Esophagus muscularis mucosa (tissue), 4 donors: Measurements from ENCODE around the gene CDC45. TPM values are rescaled to one million over a fixed set of nuclear protein-coding genes. Genes with fewer than 3 reads are reported as not detected.

Source experiments
- DNase-seq: peaks from one replicate; pipeline ENCODE4 v3.0.0-alpha.2; 2017; ENCODE audit errors: extremely low spot score
- H3K27ac ChIP-seq, 4 donors: fragments of 200-600 bp; sonication (generic); replicated peaks in 1 of 4; 1 replicate in 3 of 4; 2 replicates in 1 of 4; pipeline ENCODE4 v1.5.1; 2016 to 2019; ENCODE audit warnings: mild to moderate bottlenecking in 1 of 4
- H3K27me3 ChIP-seq, 4 donors: fragments of 200-600 bp; sonication (generic); one replicate each; pipeline versions ENCODE4 v1.5.1 to v1.6.0; 2016 to 2019
- H3K36me3 ChIP-seq, 4 donors: fragments of 200-600 bp; sonication (generic); one replicate each; pipeline ENCODE4 v1.5.1; 2016 to 2019
- H3K4me1 ChIP-seq, 4 donors: fragments of 200-600 bp; sonication (generic); one replicate each; pipeline ENCODE4 v1.5.1; 2016 to 2019
- H3K4me3 ChIP-seq, 4 donors: fragments of 200-600 bp; sonication (generic); 1 replicate in 2 of 4; 2 replicates in 2 of 4; pipeline ENCODE4 v1.5.1; 2016 to 2019; ENCODE audit warnings: mild to moderate bottlenecking in 4 of 4, moderate library complexity in 1 of 4
- H3K9me3 ChIP-seq, 4 donors: fragments of 200-600 bp; sonication (generic); 1 replicate in 3 of 4; 2 replicates in 1 of 4; pipeline ENCODE4 v1.5.1; 2016 to 2019
- EP300 ChIP-seq: sonication (generic); formaldehyde crosslinking; IDR thresholded peaks from one replicate; pipeline ENCODE4 v1.6.1; 2017; ENCODE audit warnings: antibody characterized with exemption
- POLR2A ChIP-seq: fragments of 450-650 bp; IDR thresholded peaks from one replicate; pipeline ENCODE4 v1.6.1; 2017; ENCODE audit warnings: antibody characterized with exemption, moderate library complexity, mild to moderate bottlenecking, low read depth
- POLR2AphosphoS5 ChIP-seq, 2 donors: sonication (generic); formaldehyde crosslinking; IDR thresholded peaks; one replicate each; pipeline ENCODE4 v1.6.1; 2017; ENCODE audit warnings: antibody characterized with exemption in 2 of 2
- WGBS: methylation state at CpG from one replicate; pipeline ENCODE4 v1.1.5; 2018; 5-methylcytosine and 5-hydroxymethylcytosine counted together
- intact Hi-C: fragments of 100-400 bp; cut with DNase I; formaldehyde crosslinking; loops from one replicate; pipeline ENCODE4 v1.15.1; 2023
- total RNA-seq, 4 donors: library from RNA; depleted of rRNA; stranded (reverse); fragments of >200 nt; gene quantifications; one replicate each; pipeline versions ENCODE4 v1.1.0 to v1.2.1, GENCODE V29; 2016
- TF ChIP-seq, protein P1 (sequence below), 3 experiments: fragments of 200-600 bp in 2 of 3; fragments of 450-650 bp in 1 of 3; sonication (generic) in 2 of 3; IDR thresholded peaks; one replicate each; pipeline ENCODE4 v1.5.1; 2017 to 2019; ENCODE audit warnings: antibody characterized with exemption in 3 of 3, mild to moderate bottlenecking in 2 of 3, moderate library complexity in 1 of 3

The CDC45 gene
- total RNA-seq, 4 donors from 2014 or later: 0.32 to 1.1 (median 0.42) TPM; not detected in 1

DNA sequence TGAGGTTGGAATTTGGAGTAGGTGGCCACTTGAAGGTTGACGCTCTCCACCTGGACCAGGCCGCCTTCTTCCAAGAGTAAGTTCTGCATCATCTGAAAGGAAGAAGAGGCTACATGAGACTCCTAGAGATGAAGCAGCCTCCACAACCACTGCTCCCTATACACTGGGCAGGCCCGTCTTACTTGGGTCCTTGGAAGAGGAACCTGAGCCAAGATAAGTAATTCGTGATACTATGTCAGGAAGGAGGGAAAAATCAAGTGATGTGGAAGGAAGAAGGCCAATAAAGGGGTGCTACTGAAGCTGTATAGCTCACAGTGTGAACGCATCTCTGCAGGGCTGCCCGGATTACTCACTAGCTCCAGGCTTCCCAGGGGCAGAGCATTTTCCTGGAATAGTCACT is 11.8 kb upstream of the CDC45 start:
- Histone ChIP-seq H3K9me3 (no peaks in the 10 kb centered on the region), H3K36me3 (peaks cover 86 to 100% (median 99%) of the 10 kb centered on the region in 4 donors), H3K27me3 (no peaks in the 10 kb centered on the region), H3K27ac (no peak overlapping the region), H3K4me1 (peaks cover 0 to under 1% (median 0%) of the 10 kb centered on the region in 4 donors), H3K4me3 (no peak overlapping the region)
- 83% methylated on average over 6 of the region's 6 CpGs for WGBS
- TF ChIP-seq POLR2A (no peak), EP300 (no peak), POLR2AphosphoS5 (IDR thresholded peaks at IDR 0.05) (no peak)
- TF ChIP-seq, protein P1, sequence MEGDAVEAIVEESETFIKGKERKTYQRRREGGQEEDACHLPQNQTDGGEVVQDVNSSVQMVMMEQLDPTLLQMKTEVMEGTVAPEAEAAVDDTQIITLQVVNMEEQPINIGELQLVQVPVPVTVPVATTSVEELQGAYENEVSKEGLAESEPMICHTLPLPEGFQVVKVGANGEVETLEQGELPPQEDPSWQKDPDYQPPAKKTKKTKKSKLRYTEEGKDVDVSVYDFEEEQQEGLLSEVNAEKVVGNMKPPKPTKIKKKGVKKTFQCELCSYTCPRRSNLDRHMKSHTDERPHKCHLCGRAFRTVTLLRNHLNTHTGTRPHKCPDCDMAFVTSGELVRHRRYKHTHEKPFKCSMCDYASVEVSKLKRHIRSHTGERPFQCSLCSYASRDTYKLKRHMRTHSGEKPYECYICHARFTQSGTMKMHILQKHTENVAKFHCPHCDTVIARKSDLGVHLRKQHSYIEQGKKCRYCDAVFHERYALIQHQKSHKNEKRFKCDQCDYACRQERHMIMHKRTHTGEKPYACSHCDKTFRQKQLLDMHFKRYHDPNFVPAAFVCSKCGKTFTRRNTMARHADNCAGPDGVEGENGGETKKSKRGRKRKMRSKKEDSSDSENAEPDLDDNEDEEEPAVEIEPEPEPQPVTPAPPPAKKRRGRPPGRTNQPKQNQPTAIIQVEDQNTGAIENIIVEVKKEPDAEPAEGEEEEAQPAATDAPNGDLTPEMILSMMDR (IDR thresholded peaks at IDR 0.05): no peak
- DNase-seq: no peak
- intact Hi-C loops: no loop called here

- Histone ChIP-seq H3K4me3 (no peak overlapping the region), H3K4me1 (peaks cover 0 to 10% (median 4%) of the 10 kb centered on the region in 4 donors), H3K9me3 (no peaks in the 10 kb centered on the region), H3K27me3 (no peaks in the 10 kb centered on the region), H3K36me3 (peaks cover 88 to 100% (median 99%) of the 10 kb centered on the region in 4 donors), H3K27ac (no peak overlapping the region)
- no peak for DNase-seq
- no peak for TF ChIP-seq POLR2A
- TF ChIP-seq, protein P1 (IDR thresholded peaks at IDR 0.05): no peak
- TF ChIP-seq POLR2AphosphoS5 (IDR thresholded peaks at IDR 0.05): no peak
- TF ChIP-seq EP300: no peak
- intact Hi-C loops: no loop called here
- WGBS: 83% methylated on average over 7 of the region's 7 CpGs
Measured at GRCh38 chr22:19469421-19469820, 10.3 kb upstream of the CDC45 start.

DNA sequence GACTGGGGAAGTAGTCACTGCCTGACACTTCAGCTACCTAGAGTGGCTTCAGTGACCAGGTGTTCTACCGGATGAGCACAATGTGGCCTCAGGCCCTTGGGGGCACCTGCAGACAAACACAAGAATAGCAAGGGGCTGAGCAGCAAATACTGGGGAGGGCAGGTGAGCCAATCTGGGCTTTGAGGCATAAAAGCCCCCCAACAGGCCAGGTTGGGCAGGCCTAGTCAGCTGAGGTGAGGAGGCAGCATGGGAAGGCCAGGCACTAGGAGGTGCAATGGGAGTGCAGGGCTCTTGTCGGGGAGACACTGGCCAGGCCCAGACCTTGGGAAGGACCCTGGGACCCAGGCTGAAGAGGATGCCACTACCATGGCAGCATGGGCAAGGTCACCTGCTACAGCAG is 9.7 kb upstream of the CDC45 start:
- no peak overlapping the region for H3K4me3 ChIP-seq
- TF ChIP-seq EP300 (no peak), POLR2AphosphoS5 (IDR thresholded peaks at IDR 0.05) (no peak), POLR2A (no peak)
- TF ChIP-seq, protein P1 (IDR thresholded peaks at IDR 0.05): no peak
- H3K27me3 ChIP-seq: no peaks in the 10 kb centered on the region
- H3K27ac ChIP-seq: no peak overlapping the region
- peaks cover 0 to 15% (median 10%) of the 10 kb centered on the region in 4 donors for H3K4me1 ChIP-seq
- no peak for DNase-seq
- intact Hi-C loops: loop anchor here (5.0 kb wide), 1 partner anchor 38 kb away; the partner anchor contains the start of genes HIRA and MRPL40
- H3K36me3 ChIP-seq: peaks cover 83 to 100% (median 99%) of the 10 kb centered on the region in 4 donors
- H3K9me3 ChIP-seq: no peaks in the 10 kb centered on the region
- WGBS: 94% methylated on average over 2 of the region's 2 CpGs

GRCh38 chr22:19471572-19471971 is 8.1 kb upstream of the CDC45 start:
- H3K36me3 ChIP-seq: peaks cover 68 to 91% (median 87%) of the 10 kb centered on the region in 4 donors
- intact Hi-C loops: loop anchor here (5.0 kb wide), 1 partner anchor 39 kb away; the partner anchor contains the start of genes HIRA and MRPL40
- peaks cover 0 to 31% (median 26%) of the 10 kb centered on the region in 4 donors for H3K4me1 ChIP-seq
- H3K27me3 ChIP-seq: no peaks in the 10 kb centered on the region
- H3K27ac ChIP-seq: no peak overlapping the region
- 89% methylated on average over 11 of the region's 11 CpGs for WGBS
- TF ChIP-seq, protein P1 (IDR thresholded peaks at IDR 0.05): no peak
- TF ChIP-seq POLR2A: no peak
- no peak for TF ChIP-seq EP300
- TF ChIP-seq POLR2AphosphoS5 (IDR thresholded peaks at IDR 0.05): no peak
- no peaks in the 10 kb centered on the region for H3K9me3 ChIP-seq
- H3K4me3 ChIP-seq: no peak overlapping the region
- DNase-seq: no peak

GRCh38 chr22:19472233-19472632 is 7.5 kb upstream of the CDC45 start:
- no peak for DNase-seq
- Histone ChIP-seq H3K27ac (no peak overlapping the region), H3K36me3 (peaks cover 61 to 84% (median 81%) of the 10 kb centered on the region in 4 donors), H3K27me3 (no peaks in the 10 kb centered on the region), H3K4me1 (peaks cover 1 to 37% (median 32%) of the 10 kb centered on the region in 4 donors), H3K4me3 (no peak overlapping the region), H3K9me3 (no peaks in the 10 kb centered on the region)
- intact Hi-C loops: loop anchor here (5.0 kb wide), 1 partner anchor 40 kb away; the partner anchor contains the start of genes HIRA and MRPL40
- 92% methylated on average over 8 of the region's 8 CpGs for WGBS
- no peak for TF ChIP-seq POLR2AphosphoS5 (IDR thresholded peaks at IDR 0.05)
- no peak for TF ChIP-seq POLR2A
- no peak for TF ChIP-seq EP300
- TF ChIP-seq, protein P1 (IDR thresholded peaks at IDR 0.05): no peak
